HepG2 (cell line): ENCODE measurements around the gene ELMOD3. TPM values are rescaled to one million over a fixed set of nuclear protein-coding genes. Genes with fewer than 3 reads are reported as not detected.

Source experiments
- E2F1 ChIP-seq: sonication (generic); formaldehyde crosslinking; IDR thresholded peaks from 2 replicates; pipeline ENCODE4 v1.5.0; 2020; ENCODE audit warnings: missing genetic modification reagents
- ELF3 ChIP-seq: IDR thresholded peaks from 2 replicates; pipeline ENCODE4 v1.6.1; 2016; ENCODE audit warnings: missing genetic modification reagents, missing compliant biosample characterization
- GABPA ChIP-seq, 2 experiments: IDR thresholded peaks; 2 replicates each; pipeline ENCODE4 v1.6.1; 2011 to 2016; ENCODE audit warnings: low read depth in 2 of 2, low read length in 1 of 2, missing biosample characterization in 1 of 2, missing genetic modification characterization in 1 of 2
- MYNN ChIP-seq: sonication (generic); formaldehyde crosslinking; IDR thresholded peaks from 2 replicates; pipeline ENCODE4 v1.4.0; 2020; ENCODE audit warnings: mild to moderate bottlenecking, low read depth, missing genetic modification reagents
- NFIC ChIP-seq: IDR thresholded peaks from 2 replicates; pipeline ENCODE4 v1.6.1; 2012; ENCODE audit warnings: mild to moderate bottlenecking, low read length, inconsistent platforms
- NR2C2 ChIP-seq: sonication (generic); formaldehyde crosslinking; IDR thresholded peaks from 2 replicates; pipeline ENCODE4 v1.4.0; 2020; ENCODE audit warnings: missing genetic modification reagents, mild to moderate bottlenecking, moderate library complexity, borderline replicate concordance
- SRSF9 ChIP-seq: fragments of 200-400 bp; formaldehyde crosslinking; IDR thresholded peaks from 2 replicates; pipeline ENCODE4 v1.6.1; 2018; ENCODE audit warnings: borderline replicate concordance, mild to moderate bottlenecking, low read depth, low read length; ENCODE audit not compliant: insufficient read depth, poor library complexity, severe bottlenecking
- USF2 ChIP-seq, 2 experiments: sonication (generic) in 1 of 2; formaldehyde crosslinking in 1 of 2; IDR thresholded peaks; 2 replicates each; pipeline versions ENCODE4 v1.5.1 to v1.6.1; 2011 to 2020; ENCODE audit warnings: borderline replicate concordance in 1 of 2, low read depth in 1 of 2, low read length in 1 of 2, mild to moderate bottlenecking in 1 of 2, missing genetic modification reagents in 1 of 2, moderate library complexity in 1 of 2
- YEATS4 ChIP-seq: sonication (generic); formaldehyde crosslinking; IDR thresholded peaks from 2 replicates; pipeline ENCODE4 v1.4.0; 2020; ENCODE audit warnings: missing genetic modification reagents, borderline replicate concordance
- YY1 ChIP-seq: IDR thresholded peaks from 2 replicates; pipeline ENCODE4 v1.6.1; 2011; ENCODE audit warnings: low read length, low read depth, moderate library complexity, mild to moderate bottlenecking; ENCODE audit not compliant: insufficient read depth, insufficient replicate concordance
- ZBTB1 ChIP-seq: sonication (generic); formaldehyde crosslinking; IDR thresholded peaks from 2 replicates; pipeline ENCODE4 v1.4.0; 2020; ENCODE audit warnings: missing genetic modification reagents, borderline replicate concordance
- ZBTB3 ChIP-seq: sonication (generic); formaldehyde crosslinking; IDR thresholded peaks from 2 replicates; pipeline ENCODE4 v1.4.0; 2020; ENCODE audit warnings: low read depth, mild to moderate bottlenecking, moderate library complexity, missing genetic modification reagents, borderline replicate concordance
- ZKSCAN1 ChIP-seq: fragments of 150-350 bp; IDR thresholded peaks from 2 replicates; pipeline ENCODE4 v1.6.1; 2014; ENCODE audit warnings: low read length
- ZNF225 ChIP-seq: sonication (generic); formaldehyde crosslinking; IDR thresholded peaks from 2 replicates; pipeline ENCODE4 v1.4.0; 2020; ENCODE audit warnings: mild to moderate bottlenecking, missing genetic modification reagents
- ZNF253 ChIP-seq: sonication (generic); formaldehyde crosslinking; IDR thresholded peaks from 2 replicates; pipeline ENCODE4 v1.8.0; 2022; ENCODE audit warnings: mild to moderate bottlenecking, missing genetic modification reagents, borderline replicate concordance
- ZNF280B ChIP-seq: sonication (generic); formaldehyde crosslinking; IDR thresholded peaks from 2 replicates; pipeline ENCODE4 v1.5.0; 2020; ENCODE audit warnings: missing genetic modification reagents, mild to moderate bottlenecking, borderline replicate concordance
- ZNF510 ChIP-seq: sonication (generic); formaldehyde crosslinking; IDR thresholded peaks from 2 replicates; pipeline ENCODE4 v1.4.0; 2020; ENCODE audit warnings: low read depth, mild to moderate bottlenecking, missing genetic modification reagents
- ZNF556 ChIP-seq: sonication (generic); formaldehyde crosslinking; IDR thresholded peaks from 2 replicates; pipeline ENCODE4 v1.4.0; 2020; ENCODE audit warnings: mild to moderate bottlenecking, missing genetic modification reagents, borderline replicate concordance
- ZNF557 ChIP-seq: sonication (generic); formaldehyde crosslinking; IDR thresholded peaks from 2 replicates; pipeline ENCODE4 v1.4.0; 2020; ENCODE audit warnings: missing genetic modification reagents
- ZNF558 ChIP-seq: sonication (generic); formaldehyde crosslinking; IDR thresholded peaks from 2 replicates; pipeline ENCODE4 v1.9.0; 2022; ENCODE audit warnings: mild to moderate bottlenecking, missing genetic modification reagents, borderline replicate concordance
- ZNF569 ChIP-seq: sonication (generic); formaldehyde crosslinking; IDR thresholded peaks from 2 replicates; pipeline ENCODE4 v1.5.0; 2020; ENCODE audit warnings: mild to moderate bottlenecking, missing genetic modification reagents, moderate library complexity, borderline replicate concordance
- ZSCAN25 ChIP-seq: sonication (generic); formaldehyde crosslinking; IDR thresholded peaks from 2 replicates; pipeline ENCODE4 v1.8.0; 2022; ENCODE audit warnings: mild to moderate bottlenecking, missing genetic modification reagents
- polyA plus RNA-seq, 8 experiments: library from polyadenylated mRNA; depleted of rRNA in 3 of 8; stranded (reverse) in 7 of 8; unstranded in 1 of 8; fragments of >200 nt; fragmentation: Illumina TruSeq in 4 of 8; extraction: Trizol in 4 of 8; gene quantifications; 2 replicates each; pipeline versions ENCODE4 v1.2.1 to v1.2.3, GENCODE V29; 2011 to 2016; ENCODE audit warnings: low read depth in 4 of 8, missing spikeins in 1 of 8, mixed read lengths in 1 of 8; ENCODE audit not compliant: insufficient read depth in 1 of 8
- total RNA-seq, 5 experiments: library from RNA; depleted of rRNA; stranded (reverse); fragments of >200 nt; fragmentation: Illumina TruSeq; extraction: Trizol; gene quantifications; 2 replicates each; pipeline ENCODE4 v1.2.3, GENCODE V29; 2016; ENCODE audit warnings: low read depth in 1 of 5

ELMOD3 gene
- total and polyA plus RNA-seq, 2 of the 13 experiments (the other 11 are each of a cell fraction or from before 2014, with no cell fraction given), result 13.3 to 19.5 TPM

- TF ChIP-seq ZBTB1, result no peak
- TF ChIP-seq ZNF556 (CRISPR knock-in tag), result peak; percentile 89; the same call in 1 of the 2 replicates
- no peak for TF ChIP-seq SRSF9
- TF ChIP-seq ZSCAN25 (CRISPR knock-in tag), result peak; percentile 70; the same call in 1 of the 2 replicates
- peak; percentile 94 for TF ChIP-seq ZBTB3 (CRISPR knock-in tag)
- 0 out of 2 replicates have a peak, but pooled peaks have one; percentile 20 for TF ChIP-seq MYNN (CRISPR knock-in tag)
- peak; percentile 62; the same call in 1 of the 2 replicates for TF ChIP-seq E2F1 (CRISPR knock-in tag)
- peak; percentile 91 for TF ChIP-seq ELF3
- TF ChIP-seq ZNF569, result no peak; the same call in 1 of the 2 replicates
- TF ChIP-seq NFIC, result peak; percentile 97
- no peak for TF ChIP-seq ZNF225 (CRISPR knock-in tag)
- no peak for TF ChIP-seq USF2 (IDR thresholded peaks at IDR 0.05; ENCODE audit: low read depth, low read length)
- no peak for TF ChIP-seq USF2 (CRISPR knock-in tag; IDR thresholded peaks at IDR 0.05; ENCODE audit: borderline replicate concordance)
- TF ChIP-seq YEATS4, result peak; percentile 59
- peak; percentile 46; the same call in 1 of the 2 replicates for TF ChIP-seq ZNF253 (CRISPR knock-in tag)
- peak; percentile 81; the same call in 1 of the 2 replicates for TF ChIP-seq NR2C2 (CRISPR knock-in tag)
- TF ChIP-seq ZKSCAN1, result peak; percentile 73; the same call in 1 of the 2 replicates
- TF ChIP-seq ZNF510 (CRISPR knock-in tag), result 0 out of 2 replicates have a peak, but pooled peaks have one; percentile 75
- 0 out of 2 replicates have a peak, but pooled peaks have one; percentile 49 for TF ChIP-seq ZNF557 (CRISPR knock-in tag)
- TF ChIP-seq ZNF280B (CRISPR knock-in tag), result no peak
- TF ChIP-seq YY1, result peak; percentile 41
- peak; percentile 41; the same call in 1 of the 2 replicates for TF ChIP-seq ZNF558
- TF ChIP-seq GABPA (IDR thresholded peaks at IDR 0.05; ENCODE audit: low read depth, low read length), result no peak
- peak; percentile 70 for TF ChIP-seq GABPA (CRISPR knock-in tag; IDR thresholded peaks at IDR 0.05; ENCODE audit: low read depth)
Observed at GRCh38 chr2:85421260-85422071, 66.9 kb downstream of the ELMOD3 start (continued).
